HG02571 (cell line): ENCODE measurements around the gene DMRT1.
A peak's percentile ranks its signal among the peaks of the same experiment; 100 is the strongest.
"Not testable (repeated sequence)": the region's sequence is repeated elsewhere in the genome, so short reads cannot be mapped to it uniquely, and the experiment has no call there.

Experiments used
- ATAC-seq: cut with Tn5 transposase; IDR thresholded peaks from one replicate; pipeline ENCODE4 v1.9.1; 2021; ENCODE audit warnings: mild to moderate bottlenecking, moderate library complexity; ENCODE audit not compliant: unreplicated experiment

The DMRT1 gene

GRCh38 chr9:994005-994404 is 152.5 kb downstream of the DMRT1 start:
- ATAC-seq, result no peak

GRCh38 chr9:995192-995591 is 153.7 kb downstream of the DMRT1 start:
- no peak for ATAC-seq

GRCh38 chr9:995781-996180 is 154.3 kb downstream of the DMRT1 start:
- ATAC-seq, result no peak

- not testable (repeated sequence) for ATAC-seq
Observed at GRCh38 chr9:998299-999110, 157.0 kb downstream of the DMRT1 start.

- ATAC-seq, result no peak
Observed at GRCh38 chr9:1001838-1002237, 160.3 kb downstream of the DMRT1 start.

GRCh38 chr9:1002678-1003077 is 161.2 kb downstream of the DMRT1 start:
- no peak for ATAC-seq

GRCh38 chr9:1005043-1005667 is 163.7 kb downstream of the DMRT1 start:
- no peak for ATAC-seq

- no peak for ATAC-seq
Observed at GRCh38 chr9:1007312-1007711, 165.8 kb downstream of the DMRT1 start.

- ATAC-seq, result no peak
Observed at GRCh38 chr9:1008216-1008615, 166.7 kb downstream of the DMRT1 start.

- ATAC-seq, result peak; percentile 97
Observed at GRCh38 chr9:1009101-1009707, 167.7 kb downstream of the DMRT1 start.

GRCh38 chr9:1013021-1013420 is 171.5 kb downstream of the DMRT1 start:
- ATAC-seq, result no peak

GRCh38 chr9:1014225-1014624 is 172.7 kb downstream of the DMRT1 start:
- ATAC-seq, result no peak

- no peak for ATAC-seq
Observed at GRCh38 chr9:1014640-1015039, 173.1 kb downstream of the DMRT1 start.

GRCh38 chr9:1018121-1018520 is 176.6 kb downstream of the DMRT1 start:
- no peak for ATAC-seq
